NCI-H1436 treated with DMSO at 0.1 percent for 48 hours (cell line): ENCODE measurements around the gene LMAN1L.

Source experiments
- DNase-seq: peaks from one replicate; lab custom pipeline; 2025; lab: John Stamatoyannopoulos, UW

Gene LMAN1L

DNA sequence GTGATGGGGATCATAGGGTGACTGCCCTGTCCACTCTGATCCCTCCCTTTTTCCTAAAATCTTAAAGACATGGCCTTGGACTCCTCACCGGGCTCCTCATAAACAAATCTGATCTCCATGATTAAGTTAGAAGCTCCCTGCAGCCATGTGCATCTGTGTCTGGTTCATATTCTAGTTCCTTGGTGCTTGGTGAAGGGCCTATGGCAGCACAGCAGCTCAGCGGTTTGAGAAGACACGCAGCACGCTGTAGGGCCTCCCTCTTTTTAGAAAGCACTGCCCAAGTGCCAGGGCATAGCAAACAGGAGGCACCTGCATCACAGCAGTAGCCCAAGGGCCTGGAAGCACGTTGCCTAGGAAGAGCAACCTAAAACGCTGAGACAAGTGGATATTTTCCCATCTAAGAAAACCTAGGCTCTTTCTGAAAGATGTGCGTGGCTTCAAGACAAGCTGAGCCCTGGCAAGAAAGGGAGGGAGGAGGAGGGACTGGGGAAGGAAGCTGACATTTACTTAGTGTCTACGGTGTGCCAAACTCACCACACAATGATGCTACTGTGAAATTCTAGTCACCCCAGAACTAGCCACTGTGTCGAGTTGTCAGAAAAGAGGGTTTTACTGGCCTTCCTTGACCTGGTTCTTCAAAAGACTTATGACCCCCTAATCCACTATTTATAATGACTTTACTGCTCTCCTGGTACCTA lies 45.2 kb downstream of the LMAN1L start:
- DNase-seq: no peak

DNA sequence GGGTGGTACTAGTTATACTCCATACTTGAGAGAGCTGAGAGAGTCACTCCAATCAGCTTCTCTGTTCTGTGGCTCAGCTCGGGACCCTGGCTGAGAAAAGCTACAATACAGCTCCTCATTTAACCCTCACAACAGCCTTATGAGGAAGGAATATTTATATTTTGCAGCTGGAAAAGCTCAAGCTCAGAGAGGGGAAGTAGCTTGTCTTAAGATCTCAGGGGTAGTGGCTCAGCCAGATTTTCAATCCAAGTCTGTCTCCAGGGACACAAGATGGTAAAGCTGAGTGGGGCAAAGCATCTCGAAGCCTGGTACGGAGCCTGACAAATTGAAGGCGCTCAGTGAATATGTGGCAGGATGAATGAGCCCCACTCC lies 45.7 kb downstream of the LMAN1L start:
- no peak for DNase-seq

DNA sequence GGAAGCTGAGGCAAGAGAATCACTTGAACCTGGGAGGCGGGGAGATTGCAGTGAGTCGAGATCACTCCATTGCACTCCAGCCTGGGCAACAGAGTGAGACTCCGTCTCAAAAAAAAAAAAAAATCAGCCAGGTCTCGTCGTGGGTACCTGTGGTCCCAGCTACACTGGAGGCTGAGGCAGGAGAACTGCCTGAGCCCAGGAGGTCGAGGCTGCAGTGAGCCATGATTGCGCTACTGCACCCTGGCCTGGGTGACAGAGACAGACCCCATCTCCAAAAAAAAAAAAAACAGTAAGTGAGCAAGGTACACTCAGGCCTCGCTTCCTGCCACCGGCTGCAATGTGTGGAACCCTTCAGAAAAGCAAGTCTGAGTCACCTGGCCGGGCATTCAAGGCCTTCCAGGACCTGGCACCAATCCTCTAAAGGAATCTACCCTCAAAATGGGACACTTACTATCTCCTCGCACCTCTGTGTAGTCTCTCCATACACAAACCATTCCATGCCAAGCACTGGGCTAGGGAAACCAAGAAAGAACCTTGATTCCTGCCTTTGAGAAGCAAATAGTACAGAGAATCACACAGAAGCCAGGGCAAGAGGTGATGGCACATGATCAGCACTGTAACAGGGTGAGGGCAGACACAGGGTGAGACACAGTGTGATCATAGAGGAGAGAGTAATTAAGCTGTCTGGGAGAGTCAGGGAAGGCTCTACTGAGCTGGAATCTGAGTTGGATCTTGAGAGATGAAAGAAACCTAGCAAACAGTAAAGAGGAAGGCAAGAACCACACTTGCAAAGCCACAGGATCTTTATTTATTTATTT lies 50.8 kb downstream of the LMAN1L start:
- no peak for DNase-seq

- no peak for DNase-seq
These were observed 51.7 kb downstream of the LMAN1L start for GRCh38 chr15:74864296-74864695.

DNA sequence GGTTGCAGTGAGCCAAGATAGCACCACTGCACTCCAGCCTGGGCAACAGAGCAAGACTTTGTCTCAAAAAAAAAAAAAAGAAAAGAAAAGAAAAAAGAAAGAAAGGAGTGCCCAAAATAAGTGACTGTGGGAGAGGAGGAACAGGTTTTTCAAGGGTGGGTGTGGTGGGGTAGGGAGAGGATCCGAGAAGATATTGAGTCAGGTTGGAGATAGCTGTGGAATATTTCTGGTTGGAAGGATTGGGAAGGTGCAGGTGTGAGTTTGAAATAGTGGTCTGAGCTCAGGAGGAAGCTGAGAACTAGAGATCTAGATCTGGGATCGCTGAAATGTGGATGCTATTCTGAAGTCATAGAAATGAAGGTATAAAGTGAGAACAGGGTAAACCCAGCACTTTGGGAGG lies 52.7 kb downstream of the LMAN1L start:
- DNase-seq: no peak

GRCh38 chr15:74866090-74866489 lies 53.5 kb downstream of the LMAN1L start:
- DNase-seq: no peak

DNA sequence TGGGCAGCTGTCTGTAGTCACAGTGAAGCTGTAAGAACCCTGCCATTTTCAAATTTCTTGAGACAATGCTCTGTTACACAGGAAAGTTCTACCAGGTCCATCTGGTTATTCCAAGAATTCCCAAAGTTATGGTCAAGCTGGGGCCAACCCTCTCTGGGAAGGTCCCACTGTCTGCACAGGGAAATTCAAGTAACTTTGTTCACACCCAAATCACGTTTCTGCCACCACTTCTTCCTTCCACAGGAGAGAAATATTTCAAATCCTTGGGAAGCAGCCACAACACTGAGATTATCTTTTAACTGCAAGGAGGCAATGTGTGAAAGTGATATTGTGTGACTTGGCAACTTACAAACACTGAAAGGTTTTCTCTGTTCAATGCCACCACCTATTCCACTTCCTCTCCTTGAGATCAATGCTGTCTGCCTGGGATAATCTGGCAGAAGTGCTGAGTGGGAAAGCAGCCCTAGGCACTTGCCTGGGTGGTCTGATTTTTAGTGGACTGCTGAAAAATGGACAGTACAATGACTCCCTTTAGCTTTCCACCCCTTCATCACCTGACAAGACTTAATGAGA lies 54.9 kb downstream of the LMAN1L start:
- DNase-seq: no peak

DNA sequence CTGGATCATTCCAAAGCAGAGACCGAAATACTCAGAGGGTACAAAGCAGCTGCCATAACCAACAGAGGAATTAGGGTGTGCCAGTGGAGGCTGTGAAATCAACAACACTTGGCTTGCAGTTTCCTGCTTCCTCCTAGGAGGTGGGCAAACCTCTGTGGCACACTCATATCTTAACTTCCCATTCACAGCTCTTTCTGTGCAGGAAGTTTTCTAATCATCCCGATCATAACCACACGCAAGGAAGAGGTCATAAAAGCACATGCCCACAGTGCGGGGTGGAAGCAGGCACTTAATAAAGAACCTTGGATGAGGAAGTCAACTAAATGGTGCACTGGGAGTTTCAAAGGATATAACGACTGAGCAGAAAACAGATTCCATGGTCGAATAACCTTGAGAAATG lies 55.4 kb downstream of the LMAN1L start:
- no peak for DNase-seq

- DNase-seq: no peak
These were observed 56.7 kb downstream of the LMAN1L start for GRCh38 chr15:74869372-74869725.

DNA sequence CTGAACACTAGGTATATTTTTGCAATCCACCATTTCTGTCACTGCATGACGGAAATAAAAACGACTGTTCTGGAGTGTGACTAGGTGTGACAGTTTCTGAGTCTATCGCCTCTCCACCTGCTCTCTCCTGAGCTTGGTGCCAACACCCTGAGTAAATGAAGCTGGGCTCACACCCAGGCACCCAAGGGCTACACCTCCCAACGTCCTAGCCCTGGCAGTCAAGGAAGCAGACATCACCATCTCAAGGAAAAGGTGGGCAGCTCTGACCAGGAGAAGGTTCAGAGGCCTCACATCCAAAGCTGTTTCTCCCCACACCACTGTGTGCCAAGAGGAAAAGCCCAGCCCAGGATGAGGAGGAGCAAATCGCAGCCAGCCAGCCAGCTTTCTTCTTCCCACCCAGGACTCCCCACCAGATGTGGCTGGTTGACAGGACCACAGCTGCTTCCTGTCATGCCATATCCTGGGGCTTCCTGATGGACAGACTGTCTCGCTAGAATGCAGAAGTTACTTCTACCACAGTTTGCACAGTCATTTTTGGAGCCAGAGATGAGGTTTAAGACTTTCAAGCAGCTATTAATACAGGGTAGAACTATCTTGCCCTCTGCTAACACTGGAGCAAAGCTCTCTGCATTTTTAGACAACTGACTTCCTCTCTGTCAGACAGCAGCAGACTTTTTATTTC lies 57.2 kb downstream of the LMAN1L start:
- DNase-seq: no peak

DNA sequence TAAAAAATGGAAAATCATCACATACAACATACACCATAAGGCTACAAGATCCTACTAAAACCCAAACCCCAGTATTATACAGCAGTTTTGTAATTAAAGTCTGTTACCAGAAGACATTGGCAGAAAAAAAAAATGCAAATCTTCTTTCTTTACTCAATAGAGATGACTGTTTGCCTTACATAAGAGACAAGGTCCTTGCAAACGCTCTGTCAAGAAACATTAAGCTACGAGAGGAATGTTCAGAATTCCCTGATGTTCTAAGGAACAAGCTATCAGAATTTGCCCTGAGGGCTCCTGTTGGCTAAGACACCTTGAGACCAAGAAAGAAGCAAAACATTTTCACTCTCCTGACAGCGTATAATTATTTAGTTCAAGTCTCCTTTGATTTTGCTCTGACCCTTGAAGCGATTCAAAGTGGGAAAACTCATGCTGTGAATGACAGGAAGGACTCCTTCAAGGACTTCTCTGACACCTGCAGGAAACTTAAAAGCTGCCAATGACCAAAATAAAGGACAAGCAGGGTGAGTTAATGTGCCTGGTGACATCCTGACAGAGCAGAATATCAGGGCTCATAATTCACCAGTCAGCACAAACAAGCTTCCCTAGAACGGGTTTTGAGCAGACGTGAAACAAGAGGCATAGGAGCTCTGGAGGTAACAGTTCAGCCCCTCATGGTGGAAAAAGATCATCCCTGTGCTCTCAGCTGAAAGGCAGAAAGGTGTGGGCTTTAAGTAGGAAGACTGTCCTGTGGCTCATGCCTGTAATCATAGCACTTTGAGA lies 58.0 kb downstream of the LMAN1L start:
- no peak for DNase-seq

DNA sequence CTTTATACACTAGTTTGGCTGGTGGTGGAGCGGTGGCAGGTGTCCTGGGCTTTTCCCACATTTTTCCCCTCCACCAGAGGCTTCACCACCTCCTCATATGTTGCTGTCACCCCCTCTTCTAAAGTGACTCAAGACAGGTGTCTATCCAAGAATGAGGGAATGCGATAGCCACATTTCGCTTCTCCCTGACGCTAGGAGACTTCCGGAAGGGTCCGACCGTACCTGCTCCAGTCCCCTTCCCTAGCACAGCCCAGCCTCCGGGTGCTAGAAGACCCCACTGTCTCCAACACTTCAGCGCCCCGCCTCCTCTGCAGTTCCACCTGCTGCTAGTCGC lies 60.0 kb downstream of the LMAN1L start:
- no peak for DNase-seq

DNA sequence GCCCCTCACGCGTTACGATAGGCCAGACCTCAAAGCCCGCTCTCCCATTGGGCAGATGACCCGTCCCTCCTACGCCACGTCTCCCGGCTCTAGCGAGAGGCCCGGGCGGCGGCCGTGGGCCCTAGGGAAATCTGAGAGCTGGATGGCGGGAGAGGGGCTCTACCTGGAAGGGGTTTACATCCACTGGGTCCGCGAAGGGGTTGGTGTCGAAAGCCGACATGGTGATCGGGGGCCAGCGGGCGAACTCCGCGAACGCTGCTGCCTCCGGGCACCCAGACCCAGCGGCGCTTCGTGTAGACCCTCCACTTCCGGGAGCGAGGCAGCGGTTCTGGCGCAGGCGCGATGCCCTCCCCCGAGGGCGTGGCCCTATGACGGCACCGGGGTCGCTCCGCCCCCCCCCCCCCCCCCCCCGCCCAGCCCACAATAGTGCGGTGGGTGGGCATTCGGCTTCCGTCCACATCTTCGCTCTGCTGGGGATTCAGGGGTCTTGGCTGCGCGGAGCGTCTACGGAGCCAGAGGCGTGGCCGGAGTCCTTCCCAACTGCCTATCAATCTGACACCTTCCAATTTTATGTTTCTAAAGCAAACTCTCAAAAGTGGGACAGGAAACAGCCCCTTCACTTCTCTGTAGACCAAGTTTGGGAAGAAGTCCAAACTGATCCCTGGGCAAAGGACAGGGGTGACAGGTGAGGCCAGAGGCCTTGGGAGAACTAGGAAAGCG lies 60.6 kb downstream of the LMAN1L start, which contains the start of gene SCAMP2:
TSS of gene SCAMP2 (minus strand) at position 330 of the 720 bp plus-strand sequence. CDS start at position 220, 110 bp downstream.
- DNase-seq: peak; percentile 71

GRCh38 chr15:74873756-74874424 lies 61.3 kb downstream of the LMAN1L start:
- DNase-seq: no peak
